ENCODE data around the gene THBD. TPM values are rescaled to one million over a fixed set of nuclear protein-coding genes. Genes with fewer than 3 reads are reported as not detected.

The THBD gene
- polyA plus RNA-seq, 3 donors, result 7.4 to 194 (median 30.2) TPM

- no peak overlapping the region for H3K27ac ChIP-seq (ENCODE audit: low read depth in 1 of 2, low read length in 2 of 2)
- H3K27me3 Mint-ChIP-seq (ENCODE audit: low read depth in 3 of 3), result peaks cover 0 to 4% (median 2%) of the 10 kb centered on the region in 3 donors
- no peaks in the 10 kb centered on the region for H3K36me3 Mint-ChIP-seq
- no peak overlapping the region for H3K4me2 ChIP-seq (replicated peaks; ENCODE audit: extremely low read depth, low read length, poor library complexity, severe bottlenecking)
- no peaks in the 10 kb centered on the region for H3K79me2 ChIP-seq (ENCODE audit: insufficient read depth, low read length)
- H3K27ac Mint-ChIP-seq, result no peak overlapping the region
- H3K9ac ChIP-seq (ENCODE audit: insufficient read depth, low read length, poor library complexity, severe bottlenecking), result no peak overlapping the region
- TF ChIP-seq CTCF (IDR thresholded peaks at IDR 0.05), result no peak
- no peaks in the 10 kb centered on the region for H3K4me1 ChIP-seq (ENCODE audit: control insufficient read depth in 1 of 2, insufficient read depth in 2 of 2, low read length in 2 of 2)
- H3K9me3 Mint-ChIP-seq, result no peaks in the 10 kb centered on the region
- peaks cover 13% of the 10 kb centered on the region for H3K4me1 Mint-ChIP-seq
- H3K27me3 ChIP-seq (ENCODE audit: control insufficient read depth in 2 of 2, insufficient read depth in 2 of 2, low read length in 2 of 2), result no peaks in the 10 kb centered on the region
- H2AFZ ChIP-seq (ENCODE audit: insufficient read depth, low read depth, low read length, poor library complexity, severe bottlenecking), result no peak overlapping the region
- no peaks in the 10 kb centered on the region for H4K20me1 ChIP-seq (ENCODE audit: insufficient read depth, low read length)
- no peaks in the 10 kb centered on the region for H3K9me3 ChIP-seq (replicated peaks in 1 of 2; ENCODE audit: control insufficient read depth in 1 of 2, insufficient read depth in 1 of 2, low read length in 2 of 2)
- intact Hi-C loops (cut with micrococcal nuclease), result no loop called here
- 75% methylated on average over 7 of the region's 7 CpGs for WGBS (ENCODE audit: insufficient coverage)
- H3K4me3 ChIP-seq (replicated peaks in 1 of 3; ENCODE audit: low read depth in 2 of 3, low read length in 3 of 3), result no peak overlapping the region
- H3K4me3 Mint-ChIP-seq, result no peak overlapping the region
- no peak for DNase-seq
- no peaks in the 10 kb centered on the region for H3K36me3 ChIP-seq (replicated peaks in 1 of 2; ENCODE audit: control insufficient read depth in 1 of 2, insufficient read depth in 2 of 2, low read length in 2 of 2)
These were observed 30.1 kb downstream of the THBD start for GRCh38 chr20:23019403-23019802.

GRCh38 chr20:23018941-23019340 lies 30.5 kb downstream of the THBD start:
- H3K79me2 ChIP-seq (ENCODE audit: insufficient read depth, low read length), result no peaks in the 10 kb centered on the region
- Mint-ChIP-seq H3K9me3 (peaks cover 0 to 2% (median 0%) of the 10 kb centered on the region in 7 donors), H3K4me3 (no peak overlapping the region), H3K27ac (no peak overlapping the region), H3K4me1 (peaks cover 13% of the 10 kb centered on the region), H3K27me3 (ENCODE audit: low read depth in 3 of 3) (peaks cover 2 to 4% (median 2%) of the 10 kb centered on the region in 3 donors), H3K36me3 (no peaks in the 10 kb centered on the region)
- H4K20me1 ChIP-seq (ENCODE audit: insufficient read depth, low read length), result no peaks in the 10 kb centered on the region
- no peak for TF ChIP-seq CTCF (IDR thresholded peaks at IDR 0.05)
- no peaks in the 10 kb centered on the region for H3K4me1 ChIP-seq (ENCODE audit: control insufficient read depth in 1 of 2, insufficient read depth in 2 of 2, low read length in 2 of 2)
- no peaks in the 10 kb centered on the region for H3K9me3 ChIP-seq (replicated peaks in 1 of 2; ENCODE audit: control insufficient read depth in 1 of 2, insufficient read depth in 1 of 2, low read length in 2 of 2)
- H2AFZ ChIP-seq (ENCODE audit: insufficient read depth, low read depth, low read length, poor library complexity, severe bottlenecking), result no peak overlapping the region
- no peak overlapping the region for H3K4me3 ChIP-seq (replicated peaks in 1 of 3; ENCODE audit: low read depth in 2 of 3, low read length in 3 of 3)
- WGBS (ENCODE audit: insufficient coverage), result 86% methylated on average over 4 of the region's 11 CpGs
- no peak overlapping the region for H3K27ac ChIP-seq (ENCODE audit: low read depth in 1 of 2, low read length in 2 of 2)
- no peaks in the 10 kb centered on the region for H3K36me3 ChIP-seq (replicated peaks in 1 of 2; ENCODE audit: control insufficient read depth in 1 of 2, insufficient read depth in 2 of 2, low read length in 2 of 2)
- no peak overlapping the region for H3K4me2 ChIP-seq (replicated peaks; ENCODE audit: extremely low read depth, low read length, poor library complexity, severe bottlenecking)
- intact Hi-C loops (cut with micrococcal nuclease), result no loop called here
- H3K27me3 ChIP-seq (ENCODE audit: control insufficient read depth in 2 of 2, insufficient read depth in 2 of 2, low read length in 2 of 2), result no peaks in the 10 kb centered on the region
- DNase-seq, result no peak
- no peak overlapping the region for H3K9ac ChIP-seq (ENCODE audit: insufficient read depth, low read length, poor library complexity, severe bottlenecking)

Measured in CD14-positive monocyte (primary cell).